GM12891 (cell line): Measurements from ENCODE around the gene PKP1.

ENCODE experiments used
- DNase-seq: peaks from one replicate; pipeline ENCODE4 v3.0.0; 2011; ENCODE audit warnings: low spot score; ENCODE audit not compliant: insufficient read length
- FAIRE-seq: peaks from 2 replicates; lab custom pipeline; 2011; peaks lifted over from hg19 to GRCh38; lab: Jason Lieb, UNC
- PAX5 ChIP-seq: IDR thresholded peaks from 2 replicates; pipeline ENCODE4 v1.6.1; 2011; ENCODE audit warnings: low read length, moderate library complexity, mild to moderate bottlenecking; ENCODE audit not compliant: insufficient read depth, severe bottlenecking
- POLR2A ChIP-seq: IDR thresholded peaks from 2 replicates; pipeline ENCODE4 v1.6.1; 2011; ENCODE audit warnings: low read depth, low read length, control low read depth
- POLR2AphosphoS5 ChIP-seq: IDR thresholded peaks from 2 replicates; pipeline ENCODE4 v1.6.1; 2011; ENCODE audit warnings: low read depth, low read length, control low read depth
- POU2F2 ChIP-seq: IDR thresholded peaks from 2 replicates; pipeline ENCODE4 v1.6.1; 2011; ENCODE audit warnings: low read depth, mild to moderate bottlenecking, control low read depth, low read length, moderate library complexity
- SPI1 ChIP-seq: IDR thresholded peaks from 2 replicates; pipeline ENCODE4 v1.6.1; 2011; ENCODE audit warnings: low read depth, low read length, control low read depth
- TAF1 ChIP-seq: IDR thresholded peaks from 2 replicates; pipeline ENCODE4 v1.6.1; 2011; ENCODE audit warnings: low read depth, low read length, control low read depth

The PKP1 gene

DNA sequence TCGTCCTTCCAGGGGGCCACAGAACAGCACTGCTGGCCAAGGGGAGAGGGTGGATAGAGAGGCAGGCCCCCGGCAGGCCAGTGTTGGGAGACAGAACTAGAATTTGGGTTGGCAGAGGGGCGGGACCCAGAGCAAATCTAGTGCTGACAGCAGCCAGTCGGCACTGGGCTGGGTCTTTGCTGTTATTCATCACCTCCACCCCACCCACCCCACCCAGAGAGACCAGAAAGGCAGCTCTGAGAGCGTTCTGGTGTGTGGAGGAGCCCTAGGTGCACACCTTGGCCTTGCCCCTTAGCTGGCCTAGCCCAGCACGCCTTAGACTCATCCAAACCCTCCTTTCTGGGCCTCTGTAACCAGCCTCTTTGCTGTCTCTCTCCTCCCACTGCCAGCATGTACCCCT, 6.4 kb upstream of the PKP1 start:
- FAIRE-seq, result no peak
- TF ChIP-seq PAX5 (no peak), POLR2A (no peak), POU2F2 (no peak), POLR2AphosphoS5 (no peak), SPI1 (no peak), TAF1 (no peak)

DNA sequence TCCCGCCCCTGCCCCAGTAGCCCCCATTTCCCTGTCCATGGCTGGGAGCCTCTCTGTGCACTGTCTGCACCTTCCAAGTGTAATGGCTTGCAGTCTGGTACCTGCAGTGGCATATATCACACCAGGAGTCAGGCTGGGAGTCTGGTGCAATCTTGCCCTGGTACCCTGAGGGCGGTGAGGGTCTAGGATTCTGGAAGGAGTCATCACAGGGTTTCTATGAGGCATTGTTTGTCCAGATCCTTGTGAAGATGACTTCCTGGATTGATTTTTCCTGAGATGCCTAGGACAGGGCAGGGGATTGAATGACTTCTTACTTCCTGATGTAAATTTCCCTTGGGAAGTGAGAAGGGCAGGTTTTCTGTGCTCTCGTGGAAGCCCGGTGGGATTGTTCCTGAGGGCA, 5.9 kb upstream of the PKP1 start:
- FAIRE-seq (no peak), DNase-seq (no peak)
- no peak for TF ChIP-seq POLR2AphosphoS5
- TF ChIP-seq TAF1, result no peak
- no peak for TF ChIP-seq SPI1
- no peak for TF ChIP-seq POLR2A
- no peak for TF ChIP-seq PAX5
- no peak for TF ChIP-seq POU2F2

More for the DNA sequence above, 6.4 kb upstream of the PKP1 start:
- DNase-seq, result no peak

DNA sequence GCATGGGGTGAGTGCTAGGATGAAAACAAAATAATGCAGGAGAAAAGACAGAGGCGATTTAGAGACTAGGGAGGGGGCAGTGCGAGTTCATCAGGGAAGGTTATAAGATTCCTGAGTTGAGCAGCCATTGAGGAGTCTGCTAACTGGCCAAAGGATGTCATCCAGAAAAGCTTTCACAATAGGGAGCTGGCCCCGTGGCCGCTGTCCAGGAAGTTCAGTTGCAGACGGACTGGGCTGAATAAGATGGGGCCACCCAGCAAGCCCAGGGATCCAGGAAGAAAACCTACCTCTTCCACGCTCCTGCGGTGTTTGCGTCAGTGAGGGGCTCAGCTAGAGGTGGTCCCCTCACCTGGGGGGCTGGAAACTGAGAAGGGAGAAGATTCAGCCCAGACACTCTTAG, 4.0 kb upstream of the PKP1 start:
- no peak for TF ChIP-seq POLR2A
- TF ChIP-seq TAF1, result no peak
- no peak for TF ChIP-seq PAX5
- TF ChIP-seq POLR2AphosphoS5, result no peak
- no peak for TF ChIP-seq POU2F2
- TF ChIP-seq SPI1, result no peak
- DNase-seq (no peak), FAIRE-seq (no peak)

DNA sequence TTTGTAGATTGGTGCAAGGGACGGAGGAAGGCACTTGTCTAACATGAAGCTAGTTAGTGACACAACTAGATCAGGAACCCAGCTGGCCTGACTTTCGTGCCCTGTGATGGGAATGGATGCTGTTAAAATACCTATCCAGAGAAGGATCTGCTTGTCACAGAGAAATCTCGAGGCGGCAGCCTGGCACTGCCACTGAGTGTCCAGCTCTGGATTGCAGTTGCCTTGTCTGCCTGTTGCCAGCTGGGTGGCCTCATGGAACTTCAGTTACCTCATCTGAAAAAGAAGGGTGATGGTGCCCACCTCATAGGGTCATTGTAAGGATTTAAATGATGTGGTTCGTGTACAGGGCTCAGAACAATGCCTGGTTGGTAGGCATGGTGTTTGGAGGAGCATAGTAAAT, 2.4 kb upstream of the PKP1 start:
- no peak for FAIRE-seq
- TF ChIP-seq POU2F2, result no peak
- TF ChIP-seq SPI1, result no peak
- TF ChIP-seq POLR2AphosphoS5, result no peak
- TF ChIP-seq PAX5, result no peak
- TF ChIP-seq POLR2A, result no peak
- no peak for TF ChIP-seq TAF1
- DNase-seq, result no peak

DNA sequence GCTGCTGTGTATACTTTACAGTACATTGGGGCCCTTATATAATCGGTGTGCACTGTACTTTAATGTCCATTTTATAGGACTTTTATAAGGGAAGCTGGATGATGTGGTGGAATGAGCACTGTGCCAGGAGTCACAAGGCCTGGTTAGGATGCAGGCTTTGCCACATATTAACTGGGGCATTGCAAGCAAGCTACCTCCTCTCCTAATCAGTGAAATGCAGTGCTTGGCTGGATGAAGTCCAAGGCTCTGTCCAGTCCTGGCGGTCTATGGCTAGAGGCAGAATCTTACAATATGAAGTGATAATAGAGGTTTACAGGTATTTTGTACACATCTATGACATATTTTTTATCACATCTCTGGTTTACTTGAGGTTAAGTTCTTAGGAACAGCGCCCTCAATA, 1.7 kb upstream of the PKP1 start:
- DNase-seq, result no peak
- no peak for TF ChIP-seq TAF1
- no peak for TF ChIP-seq POU2F2
- TF ChIP-seq SPI1, result no peak
- no peak for TF ChIP-seq POLR2AphosphoS5
- no peak for TF ChIP-seq PAX5
- TF ChIP-seq POLR2A, result no peak
- no peak for FAIRE-seq

DNA sequence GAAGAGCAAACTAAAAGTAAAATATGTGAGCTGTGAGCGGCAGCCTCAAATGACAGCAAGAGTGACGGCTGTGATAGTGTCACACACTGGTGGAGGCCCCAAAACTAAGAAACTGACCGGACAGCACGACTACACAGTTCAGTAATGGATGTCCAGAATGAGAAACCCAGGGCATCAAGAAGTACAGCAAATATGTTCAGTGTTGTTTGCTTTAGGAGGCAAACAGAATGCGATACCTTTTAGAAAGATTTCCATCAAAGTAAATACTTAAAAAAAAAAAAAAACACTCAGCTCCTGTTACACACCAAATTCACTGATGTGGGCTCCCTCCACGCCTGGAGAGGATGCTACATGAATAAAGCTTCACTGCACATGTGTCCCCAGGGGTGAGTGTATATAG, 1.1 kb upstream of the PKP1 start:
- TF ChIP-seq POLR2A (no peak), TAF1 (no peak), SPI1 (no peak), PAX5 (no peak), POLR2AphosphoS5 (no peak), POU2F2 (no peak)
- no peak for FAIRE-seq
- DNase-seq, result no peak

DNA sequence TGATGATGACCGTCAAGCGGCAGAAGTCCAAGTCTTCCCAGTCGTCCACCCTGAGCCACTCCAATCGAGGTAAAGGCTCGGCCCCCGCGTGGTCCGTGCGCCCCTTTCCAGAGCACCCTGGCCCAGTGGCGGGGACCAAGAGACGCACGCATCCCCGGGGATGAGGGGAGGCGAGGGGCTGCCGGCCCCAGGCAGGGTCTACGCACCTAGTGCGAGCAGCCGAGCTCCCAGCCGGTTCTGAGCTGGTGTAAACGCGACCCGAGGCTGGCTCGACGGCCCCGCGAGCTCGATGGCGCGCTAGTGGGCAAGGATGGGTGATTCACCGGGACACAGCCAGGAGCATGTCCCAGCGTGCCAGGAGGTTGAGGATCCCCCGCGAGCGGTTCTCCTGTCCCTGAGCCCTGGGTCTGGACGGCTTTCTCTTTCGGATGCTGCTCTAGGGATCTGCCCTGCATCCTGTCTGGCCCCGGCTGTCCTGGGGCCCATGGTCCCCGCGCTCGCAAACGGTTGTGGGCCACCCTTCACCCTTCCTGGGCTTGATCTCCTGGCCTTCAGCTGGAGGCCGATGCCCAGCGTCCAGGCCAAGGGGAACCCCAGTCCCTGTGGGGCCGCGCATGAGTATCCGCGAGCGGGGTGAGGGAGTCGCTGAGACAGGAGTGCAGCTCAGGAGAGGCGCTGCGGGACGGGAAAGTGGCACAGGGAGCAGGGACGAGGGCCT, 689 bp downstream of the PKP1 start:
- no peak for FAIRE-seq
- TF ChIP-seq SPI1 (no peak), POU2F2 (no peak), PAX5 (no peak), POLR2AphosphoS5 (no peak), POLR2A (no peak), TAF1 (no peak)

DNA sequence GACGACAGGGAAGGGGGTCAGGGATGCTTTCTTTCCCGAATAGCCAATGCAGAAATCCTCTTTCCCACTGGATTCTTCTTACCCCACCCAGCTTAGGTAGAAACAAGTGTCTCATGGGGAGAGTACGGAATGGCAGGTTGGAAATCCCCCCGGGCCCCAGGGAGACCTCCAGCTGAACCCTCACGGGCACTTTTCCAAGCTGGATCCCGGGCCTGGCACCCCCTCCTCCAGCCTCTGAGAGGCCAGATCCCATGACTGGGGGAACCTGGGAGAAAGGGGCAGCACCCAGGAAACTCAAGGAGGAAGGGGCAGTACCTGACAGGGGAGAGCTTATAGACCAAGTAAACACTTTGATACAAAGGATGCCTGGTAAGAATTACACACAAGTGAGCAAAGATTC, 1.3 kb downstream of the PKP1 start:
- DNase-seq, result no peak
- TF ChIP-seq POU2F2, result no peak
- no peak for TF ChIP-seq POLR2AphosphoS5
- no peak for TF ChIP-seq PAX5
- TF ChIP-seq SPI1, result no peak
- no peak for TF ChIP-seq TAF1
- no peak for TF ChIP-seq POLR2A
- FAIRE-seq, result no peak

More for the DNA sequence above, 689 bp downstream of the PKP1 start:
- no peak for DNase-seq

DNA sequence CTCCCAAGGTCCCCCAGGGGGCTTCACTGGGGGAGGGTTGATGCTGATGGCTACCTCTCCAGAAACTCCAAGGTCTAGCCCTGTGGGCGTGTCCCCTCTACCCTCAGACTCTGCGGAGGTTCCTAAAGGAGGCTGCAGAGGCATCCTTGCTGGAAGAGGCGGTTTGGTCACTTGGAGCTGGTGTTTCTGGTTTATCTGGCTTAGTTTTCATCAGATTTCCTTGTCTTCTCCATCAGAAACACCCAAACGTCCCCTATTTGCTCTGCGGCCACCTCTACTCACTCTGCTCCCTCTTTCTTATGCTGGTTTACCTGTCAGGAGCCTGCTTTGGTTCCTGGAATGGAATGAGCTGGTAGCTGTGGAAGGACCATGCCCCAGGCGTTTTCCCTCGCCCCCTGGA, 2.5 kb downstream of the PKP1 start:
- DNase-seq (no peak), FAIRE-seq (no peak)
- TF ChIP-seq TAF1 (no peak), PAX5 (no peak), POU2F2 (no peak), POLR2A (no peak), SPI1 (no peak), POLR2AphosphoS5 (no peak)

DNA sequence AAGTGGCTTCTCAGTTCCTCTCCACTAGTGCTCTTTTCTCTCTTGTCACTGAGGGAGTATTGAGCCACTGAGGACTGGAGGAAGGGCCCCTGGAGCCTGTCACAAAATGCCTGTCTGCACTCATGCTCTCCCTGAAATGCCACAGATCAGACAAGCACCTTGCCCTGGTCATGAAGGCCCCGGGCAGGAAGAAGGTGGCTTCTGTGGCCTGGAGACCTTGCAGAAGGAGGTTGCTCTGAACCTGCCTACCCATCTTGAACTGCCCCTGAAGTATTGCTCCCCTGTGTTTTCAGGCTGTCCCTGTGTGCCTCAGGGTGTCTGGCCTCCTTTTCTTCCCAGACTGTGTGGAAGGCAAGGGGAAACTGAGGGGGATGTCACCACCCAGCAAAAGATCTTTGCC, 3.1 kb downstream of the PKP1 start:
- TF ChIP-seq POLR2AphosphoS5, result no peak
- no peak for TF ChIP-seq PAX5
- no peak for TF ChIP-seq POLR2A
- no peak for TF ChIP-seq SPI1
- no peak for TF ChIP-seq TAF1
- no peak for TF ChIP-seq POU2F2
- DNase-seq (no peak), FAIRE-seq (no peak)
